ENCODE measurements around the gene KCNK17.
"Not testable (repeated sequence)": the region's sequence is repeated elsewhere in the genome, so short reads cannot be mapped to it uniquely, and the experiment has no call there.

Gene KCNK17

GRCh38 chr6:39301606-39302005 lies 12.6 kb downstream of the KCNK17 start:
- H3K4me1 ChIP-seq (ENCODE audit: control insufficient read depth, insufficient read depth, low read length, poor library complexity, severe bottlenecking): no peaks in the 10 kb centered on the region
- H3K27ac ChIP-seq (ENCODE audit: low read depth, low read length, severe bottlenecking): no peak overlapping the region
- H3K4me3 ChIP-seq (ENCODE audit: extremely low read depth, insufficient read depth, low read length, poor library complexity, severe bottlenecking): no peak overlapping the region
- H3K36me3 ChIP-seq (ENCODE audit: control insufficient read depth, insufficient read depth, low read length): no peaks in the 10 kb centered on the region
- no peaks in the 10 kb centered on the region for H3K9me3 ChIP-seq (ENCODE audit: control insufficient read depth, low read length)
- WGBS, 2 experiments (ENCODE audit: insufficient coverage in 2 of 2): 46 to 64% methylated on average over 6 to 7 of the region's 7 CpGs

- no peak overlapping the region for H3K27ac ChIP-seq (ENCODE audit: low read depth, low read length, severe bottlenecking)
- WGBS, 2 experiments (ENCODE audit: insufficient coverage in 2 of 2): 91 to 94% methylated on average over 4 to 6 of the region's 6 CpGs
- H3K36me3 ChIP-seq (ENCODE audit: control insufficient read depth, insufficient read depth, low read length): no peaks in the 10 kb centered on the region
- H3K4me1 ChIP-seq (ENCODE audit: control insufficient read depth, insufficient read depth, low read length, poor library complexity, severe bottlenecking): peaks cover 2% of the 10 kb centered on the region
- no peak overlapping the region for H3K4me3 ChIP-seq (ENCODE audit: extremely low read depth, insufficient read depth, low read length, poor library complexity, severe bottlenecking)
- no peaks in the 10 kb centered on the region for H3K9me3 ChIP-seq (ENCODE audit: control insufficient read depth, low read length)
Observed at GRCh38 chr6:39300739-39301138, 13.5 kb downstream of the KCNK17 start.

- WGBS, 2 experiments (ENCODE audit: insufficient coverage in 2 of 2): 88 to 91% methylated on average over 8 to 10 of the region's 10 CpGs
Observed at GRCh38 chr6:39298061-39298460, 16.2 kb downstream of the KCNK17 start.

GRCh38 chr6:39296745-39297640 lies 17.2 kb downstream of the KCNK17 start:
- no peak overlapping the region for H3K27ac ChIP-seq (ENCODE audit: low read depth, low read length, severe bottlenecking)
- no peaks in the 10 kb centered on the region for H3K36me3 ChIP-seq (ENCODE audit: control insufficient read depth, insufficient read depth, low read length)
- 91 to 92% methylated on average over 17 to 18 of the region's 18 CpGs for WGBS, 2 experiments (ENCODE audit: insufficient coverage in 2 of 2)
- no peak overlapping the region for H3K4me3 ChIP-seq (ENCODE audit: extremely low read depth, insufficient read depth, low read length, poor library complexity, severe bottlenecking)
- H3K9me3 ChIP-seq (ENCODE audit: control insufficient read depth, low read length): no peaks in the 10 kb centered on the region
- H3K4me1 ChIP-seq (ENCODE audit: control insufficient read depth, insufficient read depth, low read length, poor library complexity, severe bottlenecking): peaks cover 5% of the 10 kb centered on the region

More at GRCh38 chr6:39298061-39298460, 16.2 kb downstream of the KCNK17 start:
- Histone ChIP-seq H3K4me1 (ENCODE audit: control insufficient read depth, insufficient read depth, low read length, poor library complexity, severe bottlenecking) (peaks cover 5% of the 10 kb centered on the region), H3K36me3 (ENCODE audit: control insufficient read depth, insufficient read depth, low read length) (no peaks in the 10 kb centered on the region), H3K9me3 (ENCODE audit: control insufficient read depth, low read length) (no peaks in the 10 kb centered on the region), H3K4me3 (ENCODE audit: extremely low read depth, insufficient read depth, low read length, poor library complexity, severe bottlenecking) (no peak overlapping the region), H3K27ac (ENCODE audit: low read depth, low read length, severe bottlenecking) (no peak overlapping the region)

GRCh38 chr6:39295611-39296011 lies 18.6 kb downstream of the KCNK17 start:
- no peaks in the 10 kb centered on the region for H3K9me3 ChIP-seq (ENCODE audit: control insufficient read depth, low read length)
- H3K4me1 ChIP-seq (ENCODE audit: control insufficient read depth, insufficient read depth, low read length, poor library complexity, severe bottlenecking): peaks cover 5% of the 10 kb centered on the region
- no peak overlapping the region for H3K27ac ChIP-seq (ENCODE audit: low read depth, low read length, severe bottlenecking)
- no peaks in the 10 kb centered on the region for H3K36me3 ChIP-seq (ENCODE audit: control insufficient read depth, insufficient read depth, low read length)
- no peak overlapping the region for H3K4me3 ChIP-seq (ENCODE audit: extremely low read depth, insufficient read depth, low read length, poor library complexity, severe bottlenecking)
- WGBS, 2 experiments (ENCODE audit: insufficient coverage in 2 of 2): 70 to 76% methylated on average over 4 to 5 of the region's 5 CpGs

- H3K27ac ChIP-seq (ENCODE audit: low read depth, low read length, severe bottlenecking): no peak overlapping the region
- H3K4me3 ChIP-seq (ENCODE audit: extremely low read depth, insufficient read depth, low read length, poor library complexity, severe bottlenecking): no peak overlapping the region
- H3K9me3 ChIP-seq (ENCODE audit: control insufficient read depth, low read length): no peaks in the 10 kb centered on the region
- no peaks in the 10 kb centered on the region for H3K36me3 ChIP-seq (ENCODE audit: control insufficient read depth, insufficient read depth, low read length)
- no CpG with 5 or more reads among the region's 1 CpG for WGBS, 2 experiments (ENCODE audit: insufficient coverage in 2 of 2)
- peaks cover 5% of the 10 kb centered on the region for H3K4me1 ChIP-seq (ENCODE audit: control insufficient read depth, insufficient read depth, low read length, poor library complexity, severe bottlenecking)
Observed at GRCh38 chr6:39294899-39295298, 19.3 kb downstream of the KCNK17 start.

- H3K27ac ChIP-seq (ENCODE audit: low read depth, low read length, severe bottlenecking): no peak overlapping the region
- no peaks in the 10 kb centered on the region for H3K9me3 ChIP-seq (ENCODE audit: control insufficient read depth, low read length)
- WGBS, 2 experiments (ENCODE audit: insufficient coverage in 2 of 2): 82 to 90% methylated on average over 2 to 5 of the region's 5 CpGs
- no peaks in the 10 kb centered on the region for H3K36me3 ChIP-seq (ENCODE audit: control insufficient read depth, insufficient read depth, low read length)
- no peak overlapping the region for H3K4me3 ChIP-seq (ENCODE audit: extremely low read depth, insufficient read depth, low read length, poor library complexity, severe bottlenecking)
- peaks cover 5% of the 10 kb centered on the region for H3K4me1 ChIP-seq (ENCODE audit: control insufficient read depth, insufficient read depth, low read length, poor library complexity, severe bottlenecking)
Observed at GRCh38 chr6:39294133-39294532, 20.1 kb downstream of the KCNK17 start.

- Histone ChIP-seq H3K27ac (ENCODE audit: low read depth, low read length, severe bottlenecking) (no peak overlapping the region), H3K4me3 (ENCODE audit: extremely low read depth, insufficient read depth, low read length, poor library complexity, severe bottlenecking) (no peak overlapping the region), H3K36me3 (ENCODE audit: control insufficient read depth, insufficient read depth, low read length) (no peaks in the 10 kb centered on the region), H3K9me3 (ENCODE audit: control insufficient read depth, low read length) (no peaks in the 10 kb centered on the region), H3K4me1 (ENCODE audit: control insufficient read depth, insufficient read depth, low read length, poor library complexity, severe bottlenecking) (peaks cover 5% of the 10 kb centered on the region)
- 92 to 94% methylated on average over 2 to 4 of the region's 6 CpGs for WGBS, 2 experiments (ENCODE audit: insufficient coverage in 2 of 2)
Observed at GRCh38 chr6:39292637-39293036, 21.6 kb downstream of the KCNK17 start.

GRCh38 chr6:39289490-39289889 lies 24.7 kb downstream of the KCNK17 start:
- Histone ChIP-seq H3K9me3 (ENCODE audit: control insufficient read depth, low read length) (no peaks in the 10 kb centered on the region), H3K27ac (ENCODE audit: low read depth, low read length, severe bottlenecking) (no peak overlapping the region), H3K4me1 (ENCODE audit: control insufficient read depth, insufficient read depth, low read length, poor library complexity, severe bottlenecking) (no peaks in the 10 kb centered on the region), H3K36me3 (ENCODE audit: control insufficient read depth, insufficient read depth, low read length) (no peaks in the 10 kb centered on the region), H3K4me3 (ENCODE audit: extremely low read depth, insufficient read depth, low read length, poor library complexity, severe bottlenecking) (no peak overlapping the region)
- WGBS, 2 experiments (ENCODE audit: insufficient coverage in 2 of 2): 100% methylated on average over 1 of the region's 2 CpGs; no CpG with 5 or more reads in 1 of the 2 experiments

- Histone ChIP-seq H3K27ac (ENCODE audit: low read depth, low read length, severe bottlenecking) (no peak overlapping the region), H3K36me3 (ENCODE audit: control insufficient read depth, insufficient read depth, low read length) (no peaks in the 10 kb centered on the region), H3K4me1 (ENCODE audit: control insufficient read depth, insufficient read depth, low read length, poor library complexity, severe bottlenecking) (no peaks in the 10 kb centered on the region), H3K9me3 (ENCODE audit: control insufficient read depth, low read length) (no peaks in the 10 kb centered on the region), H3K4me3 (ENCODE audit: extremely low read depth, insufficient read depth, low read length, poor library complexity, severe bottlenecking) (no peak overlapping the region)
- 96% methylated on average over 3 of the region's 3 CpGs for WGBS, 2 experiments (ENCODE audit: insufficient coverage in 2 of 2)
Observed at GRCh38 chr6:39287601-39288000, 26.6 kb downstream of the KCNK17 start.

- H3K9me3 ChIP-seq (ENCODE audit: control insufficient read depth, low read length); H3K36me3 ChIP-seq (ENCODE audit: control insufficient read depth, insufficient read depth, low read length); H3K4me1 ChIP-seq (ENCODE audit: control insufficient read depth, insufficient read depth, low read length, poor library complexity, severe bottlenecking); H3K27ac ChIP-seq (ENCODE audit: low read depth, low read length, severe bottlenecking); H3K4me3 ChIP-seq (ENCODE audit: extremely low read depth, insufficient read depth, low read length, poor library complexity, severe bottlenecking): not testable (repeated sequence)
- WGBS, 2 experiments (ENCODE audit: insufficient coverage in 2 of 2): 67 to 80% methylated on average over 2 to 3 of the region's 10 CpGs
Observed at GRCh38 chr6:39286596-39286995, 27.6 kb downstream of the KCNK17 start.
